Heart right ventricle (tissue), 16 donors: ENCODE results near the gene CTRB1. TPM values are rescaled to one million over a fixed set of nuclear protein-coding genes. Genes with fewer than 3 reads are reported as not detected.

Experiments used
- ATAC-seq, 8 donors: fragments of 200-7000 bp; cut with Tn5 transposase; one replicate each; pipeline ENCODE4 v1.9.1; 2020; ENCODE audit warnings: mild to moderate bottlenecking in 8 of 8, moderate library complexity in 8 of 8, moderate number of reproducible peaks in 1 of 8
- DNase-seq, 2 donors: peaks; one replicate each; pipeline ENCODE4 v3.0.0-alpha.2; 2020
- H3K27ac ChIP-seq, 10 donors: fragments of 200-600 bp; sonication (generic) in 2 of 10; one replicate each; pipeline versions ENCODE4 v1.5.0 to v1.8.0; 2020 to 2022; ENCODE audit warnings: mild to moderate bottlenecking in 3 of 10
- H3K27me3 ChIP-seq, 7 donors: fragments of 200-600 bp; one replicate each; pipeline ENCODE4 v1.8.0; 2021 to 2022; ENCODE audit warnings: mild to moderate bottlenecking in 2 of 7
- H3K36me3 ChIP-seq, 9 donors: fragments of 200-600 bp; sonication (generic) in 1 of 9; one replicate each; pipeline versions ENCODE4 v1.5.0 to v1.8.0; 2020 to 2022; ENCODE audit warnings: mild to moderate bottlenecking in 2 of 9
- H3K4me1 ChIP-seq, 9 donors: fragments of 200-600 bp; sonication (generic) in 1 of 9; one replicate each; pipeline versions ENCODE4 v1.5.0 to v1.8.0; 2020 to 2022; ENCODE audit warnings: mild to moderate bottlenecking in 4 of 9
- H3K4me3 ChIP-seq, 10 donors: fragments of 200-600 bp; sonication (generic) in 2 of 10; one replicate each; pipeline versions ENCODE4 v1.5.0 to v1.8.0; 2020 to 2022; ENCODE audit warnings: mild to moderate bottlenecking in 7 of 10, moderate library complexity in 2 of 10
- H3K9me3 ChIP-seq, 11 donors: fragments of 200-600 bp in 10 of 11; sonication (generic) in 2 of 11; one replicate each; pipeline versions ENCODE4 v1.5.0 to v1.8.0; 2013 to 2022; ENCODE audit warnings: mild to moderate bottlenecking in 2 of 11, control low read depth in 1 of 11, moderate library complexity in 1 of 11
- CTCF ChIP-seq, 9 donors: fragments of 200-600 bp; sonication (generic) in 2 of 9; IDR thresholded peaks; one replicate each; pipeline versions ENCODE4 v1.5.0 to v1.8.0; 2021 to 2022; ENCODE audit warnings: antibody characterized with exemption in 9 of 9, mild to moderate bottlenecking in 5 of 9, moderate library complexity in 1 of 9
- WGBS, 2 donors: extraction: QIAGEN DNeasy Blood & Tissue Kit; methylation state at CpG; one replicate each; pipeline ENCODE4 v1.1.7; 2013; ENCODE audit warnings: inconsistent platforms in 1 of 2; 5-methylcytosine and 5-hydroxymethylcytosine counted together
- intact Hi-C, 10 donors: fragments of 100-400 bp; cut with DNase I; formaldehyde crosslinking; loops; one replicate each; pipeline versions ENCODE4 v1.11.1 to v1.14.2; 2022
- polyA plus RNA-seq, 2 donors: library from polyadenylated mRNA; stranded (reverse); fragments of 200-250 nt; gene quantifications; one replicate each; pipeline ENCODE4 v1.2.3, GENCODE V29; 2013
- total RNA-seq, 10 donors: library from RNA; stranded (reverse); fragmentation: NEBNext Ultra II Directional in 3 of 10; extraction: Animal tissue kit (Norgen Biotek cat#: 25700) in 3 of 10; gene quantifications; one replicate each; pipeline versions ENCODE4 v1.2.1 to v1.2.4, GENCODE V29; 2021 to 2023
- donor health status: Arrhythmogenic right ventricular cardiomyopathy.
- donor health status: ischemic (EF 13 %, LVEDD 7.1; RV severe dilation, severe dysfunction).
- donor health status: healthy with polysubstance abuse.
- donor health status: DM: no; HTN: yes; CAD: no.
- donor health status: DM: no; HTN: no; CAD: no.
- donor health status: ischemic (EF 25% LVEDD 6.9; RV normal size, moderate dysfunction).
- donor health status: ischemic (EF 25% LVEDD 5.7; RV mildly dilated, moderate dysfunction).
- donor health status: healthy.
- donor health status: DM: yes; HTN: yes; CAD: no.
- donor health status: Ischemic cardiomyopathy.
- donor health status: ischemic (EF 35%, LVEDD 5.7; RV mildly dilated, moderate dysfunction).
- donor health status: nonischemic (EF 11% LVEDD 7.7; RV severe dilation, severe dysfunction).
- donor health status: DM: yes; HTN: yes; CAD: no.
- donor health status: PGD.
- donor health status: ischemic (EF 29% LVEDD 5.4; RV normal size, mild dysfunction).
- donor health status: nonischemic (EF 23%, LVEDD 6.1; RV moderate dilation, normal function).

The CTRB1 gene
- total and polyA plus RNA-seq, 12 donors = 1.0 to 3.8 (median 2.4) TPM; not detected in 4

GRCh38 chr16:75237398-75238131 lies 18.8 kb downstream of the CTRB1 start:
- 71 to 74% methylated on average over 18 of the region's 18 CpGs for WGBS, 2 donors
- H3K4me3 ChIP-seq = peak overlapping the region in 1 of 10 donors; percentile 7
- intact Hi-C loops = loop anchor here in 6 of 10 donors (5.0 to 10.0 kb wide), 4 partner anchors 67 to 87 kb away; no protein-coding TSS in a partner anchor
- no peak for DNase-seq
- no peak for TF ChIP-seq CTCF (IDR thresholded peaks at IDR 0.05)
- no peaks in the 10 kb centered on the region for H3K9me3 ChIP-seq
- H3K36me3 ChIP-seq = peaks cover 0 to 80% (median 35%) of the 10 kb centered on the region in 9 donors
- ATAC-seq = no peak
- H3K4me1 ChIP-seq = peaks cover 37 to 80% (median 59%) of the 10 kb centered on the region in 9 donors
- peak overlapping the region; percentile 43 to 90 (median 84) for H3K27ac ChIP-seq
- peaks cover 0 to 41% (median 0%) of the 10 kb centered on the region in 7 donors for H3K27me3 ChIP-seq

GRCh38 chr16:75238132-75238852 lies 19.5 kb downstream of the CTRB1 start:
- H3K4me1 ChIP-seq = peaks cover 37 to 86% (median 63%) of the 10 kb centered on the region in 9 donors
- H3K27ac ChIP-seq = peak overlapping the region; percentile 43 to 90 (median 84)
- peaks cover 0 to 80% (median 28%) of the 10 kb centered on the region in 9 donors for H3K36me3 ChIP-seq
- peaks cover 0 to 34% (median 0%) of the 10 kb centered on the region in 7 donors for H3K27me3 ChIP-seq
- TF ChIP-seq CTCF (IDR thresholded peaks at IDR 0.05) = no peak
- H3K9me3 ChIP-seq = no peaks in the 10 kb centered on the region
- ATAC-seq (peak; percentile 67 to 84 (median 80)), DNase-seq (peak; percentile 79 to 83)
- 21 to 28% methylated on average over 25 of the region's 25 CpGs for WGBS, 2 donors
- intact Hi-C loops = loop anchor here in 6 of 10 donors (5.0 to 10.0 kb wide), 4 partner anchors 67 to 87 kb away; no protein-coding TSS in a partner anchor
- H3K4me3 ChIP-seq = peak overlapping the region in 3 of 10 donors; percentile 7 to 15 (median 11)

- peaks cover 41 to 87% (median 65%) of the 10 kb centered on the region in 9 donors for H3K4me1 ChIP-seq
- H3K4me3 ChIP-seq = peak overlapping the region in 2 of 10 donors; percentile 7 to 15
Observed at GRCh38 chr16:75238853-75239541, 20.2 kb downstream of the CTRB1 start.

More at GRCh38 chr16:75238853-75239541, 20.2 kb downstream of the CTRB1 start:
- WGBS, 2 donors = 40 to 43% methylated on average over 16 of the region's 16 CpGs
- intact Hi-C loops = loop anchor here in 6 of 10 donors (5.0 to 10.0 kb wide), 4 partner anchors 66 to 86 kb away; no protein-coding TSS in a partner anchor
- Histone ChIP-seq H3K27ac (peak overlapping the region; percentile 59 to 90 (median 84)), H3K9me3 (no peaks in the 10 kb centered on the region), H3K36me3 (peaks cover 0 to 80% (median 27%) of the 10 kb centered on the region in 9 donors), H3K27me3 (peaks cover 0 to 29% (median 0%) of the 10 kb centered on the region in 7 donors)
- peak in 1 of 2 donors; percentile 20 for DNase-seq
- ATAC-seq = peak in 6 of 8 donors; percentile 1 to 7 (median 5)
- peak in 5 of 9 donors; percentile 5 to 18 (median 13) for TF ChIP-seq CTCF (IDR thresholded peaks at IDR 0.05)
